Suprapubic skin (tissue), 4 donors: Measurements from ENCODE around the gene MYO7B. TPM values are rescaled to one million over a fixed set of nuclear protein-coding genes. Genes with fewer than 3 reads are reported as not detected.

Experiments used
- DNase-seq, 2 donors: peaks; one replicate each; pipeline ENCODE4 v3.0.0-alpha.2; 2019; ENCODE audit warnings: low spot score in 2 of 2
- H3K27ac ChIP-seq: fragments of 200-600 bp; sonication (generic); one replicate; pipeline ENCODE4 v1.5.1; 2019
- H3K27me3 ChIP-seq: fragments of 200-600 bp; sonication (generic); one replicate; pipeline ENCODE4 v1.5.1; 2019
- H3K36me3 ChIP-seq: fragments of 200-600 bp; sonication (generic); one replicate; pipeline ENCODE4 v1.5.1; 2019
- H3K4me1 ChIP-seq: fragments of 200-600 bp; sonication (generic); one replicate; pipeline ENCODE4 v1.5.1; 2019
- H3K4me3 ChIP-seq: fragments of 200-600 bp; sonication (generic); one replicate; pipeline ENCODE4 v1.5.1; 2019; ENCODE audit warnings: mild to moderate bottlenecking
- H3K9me3 ChIP-seq: fragments of 200-600 bp; sonication (generic); one replicate; pipeline ENCODE4 v1.5.1; 2019
- CTCF ChIP-seq, 2 donors: fragments of 200-600 bp in 1 of 2; fragments of 450-650 bp in 1 of 2; sonication (generic) in 1 of 2; IDR thresholded peaks; one replicate each; pipeline ENCODE4 v1.5.1; 2016 to 2019; ENCODE audit warnings: antibody characterized with exemption in 2 of 2, mild to moderate bottlenecking in 1 of 2, moderate library complexity in 1 of 2
- EP300 ChIP-seq: sonication (generic); formaldehyde crosslinking; IDR thresholded peaks from one replicate; pipeline ENCODE4 v1.6.1; 2017; ENCODE audit warnings: antibody characterized with exemption
- POLR2A ChIP-seq, 2 donors: fragments of 450-650 bp; IDR thresholded peaks; one replicate each; pipeline ENCODE4 v1.6.1; 2017; ENCODE audit warnings: antibody characterized with exemption in 2 of 2, mild to moderate bottlenecking in 2 of 2, moderate library complexity in 2 of 2
- POLR2AphosphoS5 ChIP-seq, 3 donors: sonication (generic); formaldehyde crosslinking; IDR thresholded peaks; one replicate each; pipeline ENCODE4 v1.6.1; 2017; ENCODE audit warnings: antibody characterized with exemption in 3 of 3
- WGBS: methylation state at CpG from one replicate; pipeline ENCODE4 v1.1.5; 2018; 5-methylcytosine and 5-hydroxymethylcytosine counted together
- total RNA-seq, 4 donors: library from RNA; depleted of rRNA; stranded (reverse); fragments of >200 nt; gene quantifications; one replicate each; pipeline ENCODE4 v1.1.0, GENCODE V29; 2016

Gene MYO7B
- total RNA-seq, 4 donors from 2014 or later, result 0.72 to 4.7 (median 3.6) TPM

- no peak for TF ChIP-seq POLR2AphosphoS5 (IDR thresholded peaks at IDR 0.05)
- H3K27me3 ChIP-seq, result no peaks in the 10 kb centered on the region
- no peak for DNase-seq
- peaks cover 39% of the 10 kb centered on the region for H3K4me1 ChIP-seq
- H3K4me3 ChIP-seq, result no peak overlapping the region
- 66% methylated on average over 16 of the region's 16 CpGs for WGBS
- H3K36me3 ChIP-seq, result peaks cover under 1% of the 10 kb centered on the region
- peak overlapping the region; percentile 27 for H3K27ac ChIP-seq
- no peaks in the 10 kb centered on the region for H3K9me3 ChIP-seq
These were observed 112.0 kb downstream of the MYO7B start for GRCh38 chr2:127647242-127648190.

GRCh38 chr2:127648321-127648720 lies 112.8 kb downstream of the MYO7B start:
- DNase-seq, result no peak
- Histone ChIP-seq H3K27me3 (no peaks in the 10 kb centered on the region), H3K4me3 (no peak overlapping the region), H3K36me3 (peaks cover 2% of the 10 kb centered on the region), H3K27ac (no peak overlapping the region), H3K4me1 (peaks cover 37% of the 10 kb centered on the region), H3K9me3 (no peaks in the 10 kb centered on the region)
- 74% methylated on average over 6 of the region's 6 CpGs for WGBS
- TF ChIP-seq CTCF (IDR thresholded peaks at IDR 0.05) (no peak), EP300 (no peak), POLR2A (IDR thresholded peaks at IDR 0.05) (no peak), POLR2AphosphoS5 (IDR thresholded peaks at IDR 0.05) (no peak)

GRCh38 chr2:127649100-127649611 lies 113.7 kb downstream of the MYO7B start:
- H3K4me3 ChIP-seq, result no peak overlapping the region
- peaks cover 5% of the 10 kb centered on the region for H3K36me3 ChIP-seq
- H3K27ac ChIP-seq, result peak overlapping the region; percentile 34
- no peaks in the 10 kb centered on the region for H3K27me3 ChIP-seq
- WGBS, result 63% methylated on average over 10 of the region's 12 CpGs
- peaks cover 37% of the 10 kb centered on the region for H3K4me1 ChIP-seq
- TF ChIP-seq POLR2AphosphoS5 (IDR thresholded peaks at IDR 0.05), result no peak
- no peak for TF ChIP-seq CTCF (IDR thresholded peaks at IDR 0.05)
- TF ChIP-seq POLR2A (IDR thresholded peaks at IDR 0.05), result no peak
- no peak for TF ChIP-seq EP300
- DNase-seq, result no peak
- H3K9me3 ChIP-seq, result no peaks in the 10 kb centered on the region

GRCh38 chr2:127649684-127650040 lies 114.2 kb downstream of the MYO7B start:
- H3K27me3 ChIP-seq, result no peaks in the 10 kb centered on the region
- peaks cover 37% of the 10 kb centered on the region for H3K4me1 ChIP-seq
- H3K4me3 ChIP-seq, result no peak overlapping the region
- peak in 1 of 2 donors; percentile 88 for DNase-seq
- H3K27ac ChIP-seq, result peak overlapping the region; percentile 34
- H3K36me3 ChIP-seq, result peaks cover 10% of the 10 kb centered on the region
- 0% methylated on average over 1 of the region's 7 CpGs for WGBS
- H3K9me3 ChIP-seq, result no peaks in the 10 kb centered on the region
- TF ChIP-seq CTCF (IDR thresholded peaks at IDR 0.05), result peak; percentile 33 to 76
- TF ChIP-seq EP300, result no peak

- Histone ChIP-seq H3K27me3 (no peaks in the 10 kb centered on the region), H3K36me3 (peaks cover 10% of the 10 kb centered on the region), H3K9me3 (no peaks in the 10 kb centered on the region), H3K27ac (peak overlapping the region; percentile 34), H3K4me1 (peaks cover 37% of the 10 kb centered on the region), H3K4me3 (no peak overlapping the region)
- 54% methylated on average over 12 of the region's 17 CpGs for WGBS
- DNase-seq, result no peak
- TF ChIP-seq EP300 (no peak), POLR2AphosphoS5 (IDR thresholded peaks at IDR 0.05) (no peak), POLR2A (IDR thresholded peaks at IDR 0.05) (no peak), CTCF (IDR thresholded peaks at IDR 0.05) (no peak)
These were observed 114.7 kb downstream of the MYO7B start for GRCh38 chr2:127650041-127650784.
